ENCODE results near the gene AGBL4. TPM values are rescaled to one million over a fixed set of nuclear protein-coding genes. Genes with fewer than 3 reads are reported as not detected.

AGBL4 gene
- total RNA-seq, 5 donors from 2014 or later (not counting 1 experiment from before 2014, with no cell fraction given) = 0.58 TPM; not detected in 4

DNA sequence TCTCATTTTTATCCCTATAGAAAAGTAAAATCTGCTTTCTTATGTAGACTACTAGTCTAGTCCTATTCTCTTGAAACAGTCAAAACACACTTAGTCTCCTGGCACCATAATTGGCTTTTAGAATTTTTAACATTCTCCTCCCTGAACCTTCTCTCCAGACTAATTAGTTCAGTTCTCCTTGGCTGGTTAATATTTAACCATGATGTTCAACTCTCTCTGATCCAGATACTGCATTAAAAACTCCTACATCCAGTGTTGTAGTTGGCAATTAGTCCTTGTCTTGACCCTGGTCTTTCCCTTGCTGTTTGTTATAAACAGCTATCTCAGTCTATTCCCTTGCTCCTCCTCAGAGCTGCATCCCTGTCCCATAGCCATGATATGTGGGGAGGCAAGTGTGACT, 824.2 kb downstream of the AGBL4 start:
- Histone ChIP-seq H3K4me3 (ENCODE audit: control insufficient read depth in 1 of 2, extremely low read depth in 1 of 2, low read length in 1 of 2) (no peak overlapping the region), H3K27me3 (replicated peaks in 1 of 2; ENCODE audit: control insufficient read depth in 2 of 2, extremely low read depth in 1 of 2, insufficient read depth in 2 of 2, low read length in 1 of 2) (no peaks in the 10 kb centered on the region), H3K36me3 (ENCODE audit: control insufficient read depth in 2 of 2, extremely low read depth in 1 of 2, insufficient read depth in 1 of 2, low read length in 1 of 2) (no peaks in the 10 kb centered on the region), H3K9me3 (no peaks in the 10 kb centered on the region), H3K4me1 (ENCODE audit: control insufficient read depth in 1 of 2, extremely low read depth in 1 of 2, insufficient read depth in 2 of 2, low read length in 2 of 2) (no peaks in the 10 kb centered on the region), H3K27ac (ENCODE audit: low read length) (no peak overlapping the region)
- H3K9me3 Mint-ChIP-seq = peaks cover 21 to 32% (median 22%) of the 10 kb centered on the region in 3 donors
- DNase-seq = no peak
- no peak overlapping the region for H3K27ac Mint-ChIP-seq
- ChIA-PET CTCF (no interaction called here), POLR2A (no interaction called here)
- H3K4me3 Mint-ChIP-seq = no peak overlapping the region
- H3K27me3 Mint-ChIP-seq = peaks cover 0 to 2% of the 10 kb centered on the region in 2 donors
- no peaks in the 10 kb centered on the region for H3K4me1 Mint-ChIP-seq
- H3K36me3 Mint-ChIP-seq = no peaks in the 10 kb centered on the region
- no peak for ATAC-seq (replicated peaks in 1 of 4)

DNA sequence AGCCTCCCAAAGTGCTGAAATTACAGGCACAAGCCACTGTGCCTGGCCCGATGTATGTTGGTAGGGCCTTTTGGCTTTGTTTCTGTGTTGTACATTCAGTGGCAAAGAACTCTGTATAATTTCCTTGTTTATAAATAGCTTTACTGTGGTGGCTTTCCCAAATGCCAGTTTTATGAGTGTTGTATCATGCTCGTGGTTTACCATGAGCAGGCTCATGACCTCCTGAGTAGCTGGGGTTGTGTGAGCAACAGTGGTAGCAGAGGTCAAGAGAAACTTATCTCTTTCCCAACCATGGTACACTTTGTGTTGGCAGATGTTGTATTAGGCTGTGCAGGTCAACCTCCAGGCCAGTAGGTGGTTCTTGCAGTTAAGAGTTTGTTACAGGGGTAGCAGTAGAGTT, 826.7 kb downstream of the AGBL4 start:
- H3K27me3 ChIP-seq (replicated peaks in 1 of 2; ENCODE audit: control insufficient read depth in 2 of 2, extremely low read depth in 1 of 2, insufficient read depth in 2 of 2, low read length in 1 of 2) = no peaks in the 10 kb centered on the region
- H3K36me3 ChIP-seq (ENCODE audit: control insufficient read depth in 2 of 2, extremely low read depth in 1 of 2, insufficient read depth in 1 of 2, low read length in 1 of 2) = no peaks in the 10 kb centered on the region
- Mint-ChIP-seq H3K9me3 (peaks cover 12 to 36% (median 22%) of the 10 kb centered on the region in 3 donors), H3K27ac (no peak overlapping the region), H3K36me3 (no peaks in the 10 kb centered on the region), H3K27me3 (peaks cover 0 to 2% of the 10 kb centered on the region in 2 donors), H3K4me1 (no peaks in the 10 kb centered on the region), H3K4me3 (no peak overlapping the region)
- WGBS (ENCODE audit: insufficient coverage) = no CpG with 5 or more reads among the region's 2 CpGs
- no peak overlapping the region for H3K4me3 ChIP-seq (ENCODE audit: control insufficient read depth in 1 of 2, extremely low read depth in 1 of 2, low read length in 1 of 2)
- H3K9me3 ChIP-seq = no peaks in the 10 kb centered on the region
- no peak for DNase-seq
- no peak for ATAC-seq (replicated peaks in 1 of 4)
- ChIA-PET CTCF (no interaction called here), POLR2A (no interaction called here)
- no peaks in the 10 kb centered on the region for H3K4me1 ChIP-seq (ENCODE audit: control insufficient read depth in 1 of 2, extremely low read depth in 1 of 2, insufficient read depth in 2 of 2, low read length in 2 of 2)
- no peak overlapping the region for H3K27ac ChIP-seq (ENCODE audit: low read length)

DNA sequence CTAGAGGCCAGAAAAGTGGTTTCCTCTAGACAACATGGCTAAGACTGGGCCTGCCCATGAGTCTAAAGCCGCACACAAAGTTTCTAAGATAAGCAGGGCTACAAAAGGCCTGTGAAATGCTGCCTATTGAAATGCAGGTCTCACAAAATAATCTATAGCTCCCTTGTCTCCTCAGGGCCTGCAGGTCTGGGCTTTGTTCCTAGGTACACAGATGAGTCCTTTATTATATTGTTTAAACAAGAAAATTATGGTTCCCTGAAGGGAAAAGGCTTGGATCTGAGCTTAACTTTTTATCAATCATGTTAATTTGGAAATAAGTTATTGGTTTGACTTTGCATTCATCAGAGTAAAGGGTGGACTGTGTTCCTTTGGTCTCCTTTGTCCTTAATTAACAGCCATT, 833.6 kb downstream of the AGBL4 start:
- no peak for ATAC-seq (replicated peaks in 1 of 4)
- H3K27me3 Mint-ChIP-seq = no peaks in the 10 kb centered on the region
- Histone ChIP-seq H3K27me3 (replicated peaks in 1 of 2; ENCODE audit: control insufficient read depth in 2 of 2, extremely low read depth in 1 of 2, insufficient read depth in 2 of 2, low read length in 1 of 2) (no peaks in the 10 kb centered on the region), H3K36me3 (ENCODE audit: control insufficient read depth in 2 of 2, extremely low read depth in 1 of 2, insufficient read depth in 1 of 2, low read length in 1 of 2) (no peaks in the 10 kb centered on the region), H3K27ac (ENCODE audit: low read length) (no peak overlapping the region), H3K4me1 (ENCODE audit: control insufficient read depth in 1 of 2, extremely low read depth in 1 of 2, insufficient read depth in 2 of 2, low read length in 2 of 2) (no peaks in the 10 kb centered on the region), H3K9me3 (no peaks in the 10 kb centered on the region), H3K4me3 (ENCODE audit: control insufficient read depth in 1 of 2, extremely low read depth in 1 of 2, low read length in 1 of 2) (no peak overlapping the region)
- H3K27ac Mint-ChIP-seq = no peak overlapping the region
- ChIA-PET CTCF (no interaction called here), POLR2A (no interaction called here)
- peaks cover 11 to 32% (median 16%) of the 10 kb centered on the region in 3 donors for H3K9me3 Mint-ChIP-seq
- H3K4me3 Mint-ChIP-seq = no peak overlapping the region
- no peak for DNase-seq
- no peaks in the 10 kb centered on the region for H3K36me3 Mint-ChIP-seq
- H3K4me1 Mint-ChIP-seq = no peaks in the 10 kb centered on the region
- WGBS (ENCODE audit: insufficient coverage) = no CpG with 5 or more reads among the region's 1 CpG

DNA sequence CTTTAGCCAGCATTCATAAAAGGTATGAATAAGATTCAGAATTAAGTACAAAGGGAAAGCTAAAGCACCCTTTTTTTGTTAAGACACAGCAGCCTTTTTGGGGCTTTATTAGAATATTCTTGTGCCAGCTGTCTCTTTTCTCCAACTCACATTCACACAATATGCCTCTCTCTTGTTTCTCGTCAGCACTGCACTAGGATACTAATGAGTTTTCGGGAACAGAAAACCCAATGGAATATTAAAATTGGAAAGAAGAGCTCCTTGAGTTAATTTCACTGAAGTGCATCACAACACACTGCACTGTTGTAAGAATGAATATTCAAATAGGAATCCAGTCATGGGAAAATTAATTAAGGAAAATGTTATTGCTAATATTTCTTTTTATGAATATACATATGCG, 836.7 kb downstream of the AGBL4 start:
- no peaks in the 10 kb centered on the region for H3K27me3 Mint-ChIP-seq
- H3K4me1 Mint-ChIP-seq = no peaks in the 10 kb centered on the region
- H3K27ac Mint-ChIP-seq = no peak overlapping the region
- H3K27me3 ChIP-seq (replicated peaks in 1 of 2; ENCODE audit: control insufficient read depth in 2 of 2, extremely low read depth in 1 of 2, insufficient read depth in 2 of 2, low read length in 1 of 2) = no peaks in the 10 kb centered on the region
- H3K4me3 Mint-ChIP-seq = no peak overlapping the region
- H3K9me3 ChIP-seq = no peaks in the 10 kb centered on the region
- ChIA-PET POLR2A (no interaction called here), CTCF (no interaction called here)
- WGBS (ENCODE audit: insufficient coverage) = no CpG with 5 or more reads among the region's 3 CpGs
- no peaks in the 10 kb centered on the region for H3K4me1 ChIP-seq (ENCODE audit: control insufficient read depth in 1 of 2, extremely low read depth in 1 of 2, insufficient read depth in 2 of 2, low read length in 2 of 2)
- ATAC-seq (replicated peaks in 1 of 4) = no peak
- no peaks in the 10 kb centered on the region for H3K36me3 ChIP-seq (ENCODE audit: control insufficient read depth in 2 of 2, extremely low read depth in 1 of 2, insufficient read depth in 1 of 2, low read length in 1 of 2)
- no peak for DNase-seq
- H3K4me3 ChIP-seq (ENCODE audit: control insufficient read depth in 1 of 2, extremely low read depth in 1 of 2, low read length in 1 of 2) = no peak overlapping the region
- no peaks in the 10 kb centered on the region for H3K36me3 Mint-ChIP-seq
- no peak overlapping the region for H3K27ac ChIP-seq (ENCODE audit: low read length)
- peaks cover 4 to 17% (median 13%) of the 10 kb centered on the region in 3 donors for H3K9me3 Mint-ChIP-seq

DNA sequence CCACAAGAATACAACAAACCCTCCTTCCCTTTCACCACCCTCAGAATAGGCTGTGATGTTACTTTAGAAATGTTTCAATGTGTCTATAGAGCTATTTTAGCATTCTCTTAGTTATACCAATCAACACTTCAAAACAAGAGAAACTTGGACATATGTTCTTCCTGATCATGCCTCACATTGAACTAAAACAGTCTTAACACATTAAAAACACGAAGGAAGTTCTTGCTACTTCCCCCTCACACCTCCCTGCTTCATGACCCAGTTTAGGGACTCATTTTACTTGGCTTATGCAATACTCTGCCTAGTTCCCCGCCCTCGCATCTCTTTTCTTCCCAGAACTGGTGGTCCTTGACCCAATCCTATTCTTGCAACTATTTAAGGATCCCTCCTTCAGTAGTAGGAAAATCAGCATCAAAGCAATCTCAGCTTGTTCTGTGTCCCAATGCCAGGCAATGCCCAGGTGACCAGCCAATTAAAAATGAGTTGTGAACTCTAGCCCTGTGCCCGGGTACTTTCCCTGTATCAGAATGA, 838.2 kb downstream of the AGBL4 start:
- no peaks in the 10 kb centered on the region for H3K4me1 Mint-ChIP-seq
- ChIA-PET POLR2A (no interaction called here), CTCF (no interaction called here)
- ATAC-seq (replicated peaks in 1 of 4) (no peak), DNase-seq (no peak)
- Histone ChIP-seq H3K27ac (ENCODE audit: low read length) (no peak overlapping the region), H3K36me3 (ENCODE audit: control insufficient read depth in 2 of 2, extremely low read depth in 1 of 2, insufficient read depth in 1 of 2, low read length in 1 of 2) (no peaks in the 10 kb centered on the region), H3K27me3 (replicated peaks in 1 of 2; ENCODE audit: control insufficient read depth in 2 of 2, extremely low read depth in 1 of 2, insufficient read depth in 2 of 2, low read length in 1 of 2) (no peaks in the 10 kb centered on the region), H3K4me1 (ENCODE audit: control insufficient read depth in 1 of 2, extremely low read depth in 1 of 2, insufficient read depth in 2 of 2, low read length in 2 of 2) (no peaks in the 10 kb centered on the region), H3K9me3 (no peaks in the 10 kb centered on the region), H3K4me3 (ENCODE audit: control insufficient read depth in 1 of 2, extremely low read depth in 1 of 2, low read length in 1 of 2) (no peak overlapping the region)
- 71% methylated on average over 4 of the region's 4 CpGs for WGBS (ENCODE audit: insufficient coverage)
- H3K27ac Mint-ChIP-seq = no peak overlapping the region
- H3K36me3 Mint-ChIP-seq = no peaks in the 10 kb centered on the region
- H3K9me3 Mint-ChIP-seq = peaks cover 2 to 13% (median 8%) of the 10 kb centered on the region in 3 donors
- no peaks in the 10 kb centered on the region for H3K27me3 Mint-ChIP-seq
- H3K4me3 Mint-ChIP-seq = no peak overlapping the region

DNA sequence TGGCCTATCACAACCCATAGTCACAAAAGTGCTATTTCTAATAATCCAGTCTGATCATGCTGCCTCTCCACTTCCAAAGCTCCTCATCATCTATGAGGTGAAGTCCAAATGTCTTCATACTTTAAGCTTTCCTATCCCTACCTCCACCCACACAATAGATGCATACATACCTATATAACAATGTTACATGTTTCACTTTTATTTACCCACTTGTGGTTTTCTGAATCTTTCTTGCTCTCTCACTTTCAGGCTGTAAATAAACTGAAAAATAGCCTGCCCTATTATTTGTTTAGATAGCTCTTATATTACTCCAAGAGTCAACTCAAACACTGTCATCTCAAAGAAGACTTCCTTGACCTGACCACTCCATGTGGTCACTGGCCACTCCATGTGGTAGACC, 840.3 kb downstream of the AGBL4 start:
- H3K4me1 ChIP-seq (ENCODE audit: control insufficient read depth in 1 of 2, extremely low read depth in 1 of 2, insufficient read depth in 2 of 2, low read length in 2 of 2) = no peaks in the 10 kb centered on the region
- no peaks in the 10 kb centered on the region for H3K36me3 ChIP-seq (ENCODE audit: control insufficient read depth in 2 of 2, extremely low read depth in 1 of 2, insufficient read depth in 1 of 2, low read length in 1 of 2)
- no peak for DNase-seq
- no peaks in the 10 kb centered on the region for H3K27me3 ChIP-seq (replicated peaks in 1 of 2; ENCODE audit: control insufficient read depth in 2 of 2, extremely low read depth in 1 of 2, insufficient read depth in 2 of 2, low read length in 1 of 2)
- Mint-ChIP-seq H3K27ac (no peak overlapping the region), H3K27me3 (no peaks in the 10 kb centered on the region), H3K36me3 (no peaks in the 10 kb centered on the region), H3K9me3 (peaks cover 2 to 13% (median 8%) of the 10 kb centered on the region in 3 donors), H3K4me1 (no peaks in the 10 kb centered on the region), H3K4me3 (no peak overlapping the region)
- no peak overlapping the region for H3K27ac ChIP-seq (ENCODE audit: low read length)
- CTCF ChIA-PET = no interaction called here
- POLR2A ChIA-PET = no interaction called here
- no peak for ATAC-seq (replicated peaks in 1 of 4)
- H3K4me3 ChIP-seq (ENCODE audit: control insufficient read depth in 1 of 2, extremely low read depth in 1 of 2, low read length in 1 of 2) = no peak overlapping the region
- no peaks in the 10 kb centered on the region for H3K9me3 ChIP-seq

DNA sequence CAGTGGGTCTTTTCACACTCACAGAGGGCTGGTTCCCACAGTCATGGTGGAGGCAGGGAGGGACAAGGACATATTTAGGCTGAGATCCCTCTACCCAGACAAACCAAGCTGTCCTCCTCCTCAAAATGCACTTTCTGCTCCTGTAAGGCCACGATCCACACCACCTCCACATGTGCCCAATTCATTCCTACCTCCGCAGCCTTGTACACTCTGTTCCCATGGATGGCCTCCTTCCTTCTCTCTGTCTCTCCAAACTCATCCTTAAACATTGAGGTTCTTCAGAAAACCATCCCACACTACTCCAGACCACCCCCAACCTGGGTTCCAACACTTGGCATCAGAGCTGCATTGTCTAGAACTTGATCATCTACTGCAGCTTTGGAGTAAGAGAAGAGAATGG, 842.7 kb downstream of the AGBL4 start:
- H3K27ac Mint-ChIP-seq = no peak overlapping the region
- no peak for DNase-seq

More for the DNA sequence above, 842.7 kb downstream of the AGBL4 start:
- Histone ChIP-seq H3K9me3 (no peaks in the 10 kb centered on the region), H3K4me1 (ENCODE audit: control insufficient read depth in 1 of 2, extremely low read depth in 1 of 2, insufficient read depth in 2 of 2, low read length in 2 of 2) (no peaks in the 10 kb centered on the region), H3K36me3 (ENCODE audit: control insufficient read depth in 2 of 2, extremely low read depth in 1 of 2, insufficient read depth in 1 of 2, low read length in 1 of 2) (no peaks in the 10 kb centered on the region), H3K27me3 (replicated peaks in 1 of 2; ENCODE audit: control insufficient read depth in 2 of 2, extremely low read depth in 1 of 2, insufficient read depth in 2 of 2, low read length in 1 of 2) (no peaks in the 10 kb centered on the region), H3K4me3 (ENCODE audit: control insufficient read depth in 1 of 2, extremely low read depth in 1 of 2, low read length in 1 of 2) (no peak overlapping the region), H3K27ac (ENCODE audit: low read length) (no peak overlapping the region)
- no peak for ATAC-seq (replicated peaks in 1 of 4)
- H3K36me3 Mint-ChIP-seq = no peaks in the 10 kb centered on the region
- H3K27me3 Mint-ChIP-seq = no peaks in the 10 kb centered on the region
- no peak overlapping the region for H3K4me3 Mint-ChIP-seq
- H3K9me3 Mint-ChIP-seq = peaks cover 2 to 7% (median 3%) of the 10 kb centered on the region in 3 donors
- POLR2A ChIA-PET = no interaction called here
- WGBS (ENCODE audit: insufficient coverage) = 70% methylated on average over 2 of the region's 2 CpGs
- CTCF ChIA-PET = no interaction called here
- H3K4me1 Mint-ChIP-seq = no peaks in the 10 kb centered on the region
